VCaP (cell line): ENCODE data around the gene LRP1.

Experiments used
- H3K27ac ChIP-seq: fragments of 450-650 bp; 2 replicates; pipeline ENCODE4 v1.5.1; 2017
- CTCF ChIP-seq: fragments of 450-650 bp; conservative IDR thresholded peaks from 2 replicates; pipeline ENCODE4 v1.5.1; 2017; ENCODE audit warnings: mild to moderate bottlenecking, moderate library complexity

LRP1 gene

GRCh38 chr12:57175428-57176138 lies 47.3 kb downstream of the LRP1 start:
- TF ChIP-seq CTCF: peak; percentile 72
- H3K27ac ChIP-seq: peak overlapping the region; percentile 49

- TF ChIP-seq CTCF: peak; percentile 32
- H3K27ac ChIP-seq: peak overlapping the region; percentile 49; the same call in 1 of the 2 replicates
Observed at GRCh38 chr12:57176139-57176477, 47.8 kb downstream of the LRP1 start.

- H3K27ac ChIP-seq: no peak overlapping the region
- TF ChIP-seq CTCF: no peak
Observed at GRCh38 chr12:57176846-57177245, 48.6 kb downstream of the LRP1 start.

- no peak for TF ChIP-seq CTCF
- no peak overlapping the region for H3K27ac ChIP-seq
Observed at GRCh38 chr12:57177354-57177753, 49.1 kb downstream of the LRP1 start.

- no peak overlapping the region for H3K27ac ChIP-seq
- TF ChIP-seq CTCF: no peak
Observed at GRCh38 chr12:57178213-57178612, 49.9 kb downstream of the LRP1 start.

GRCh38 chr12:57179331-57180086 lies 51.2 kb downstream of the LRP1 start:
- no peak for TF ChIP-seq CTCF
- no peak overlapping the region for H3K27ac ChIP-seq

GRCh38 chr12:57180321-57180989 lies 52.2 kb downstream of the LRP1 start:
- TF ChIP-seq CTCF: no peak
- H3K27ac ChIP-seq: no peak overlapping the region
